Mesenchymal stem cell (in vitro differentiated cells and primary cell): ENCODE data around the gene DCDC2.

Experiments
- DNase-seq: peaks from one replicate; pipeline ENCODE4 v3.0.0-alpha.2; 2013
- H2AFZ ChIP-seq: one replicate; pipeline ENCODE4 v1.6.1; 2013; ENCODE audit warnings: low read depth, mild to moderate bottlenecking, control low read depth, inconsistent platforms, low read length, moderate library complexity
- H2AK5ac ChIP-seq: 2 replicates; pipeline ENCODE4 v1.6.1; 2013; ENCODE audit warnings: low read length, moderate library complexity, mild to moderate bottlenecking, inconsistent platforms; ENCODE audit not compliant: severe bottlenecking
- H2BK120ac ChIP-seq: one replicate; pipeline ENCODE4 v1.6.1; 2013; ENCODE audit warnings: low read depth, mild to moderate bottlenecking, inconsistent platforms, low read length, moderate library complexity
- H2BK12ac ChIP-seq, 2 experiments: one replicate each; pipeline ENCODE4 v1.6.1; 2013; ENCODE audit warnings: inconsistent platforms in 2 of 2, low read length in 2 of 2, mild to moderate bottlenecking in 2 of 2, moderate library complexity in 2 of 2, control low read depth in 1 of 2
- H2BK15ac ChIP-seq: one replicate; pipeline ENCODE4 v1.6.1; 2013; ENCODE audit warnings: mild to moderate bottlenecking, low read depth, inconsistent platforms; ENCODE audit not compliant: poor library complexity, severe bottlenecking
- H2BK5ac ChIP-seq: 2 replicates; pipeline ENCODE4 v1.6.1; 2013; ENCODE audit warnings: low read depth, mild to moderate bottlenecking, low read length, control low read depth, inconsistent platforms; ENCODE audit not compliant: poor library complexity, severe bottlenecking
- H3K14ac ChIP-seq, 2 experiments: one replicate each; pipeline ENCODE4 v1.6.1; 2013; ENCODE audit warnings: inconsistent platforms in 2 of 2, low read length in 2 of 2, control low read depth in 1 of 2, mild to moderate bottlenecking in 1 of 2, moderate library complexity in 1 of 2
- H3K18ac ChIP-seq, 2 experiments: one replicate each; pipeline ENCODE4 v1.6.1; 2013; ENCODE audit warnings: inconsistent platforms in 2 of 2, low read length in 2 of 2, control low read depth in 1 of 2, low read depth in 1 of 2, mild to moderate bottlenecking in 1 of 2
- H3K23ac ChIP-seq, 2 experiments: one replicate each; pipeline ENCODE4 v1.6.1; 2013; ENCODE audit warnings: inconsistent platforms in 2 of 2, low read length in 2 of 2, mild to moderate bottlenecking in 2 of 2, moderate library complexity in 2 of 2, control low read depth in 1 of 2
- H3K27ac ChIP-seq: 2 replicates; pipeline ENCODE4 v1.5.1; 2013; ENCODE audit warnings: mild to moderate bottlenecking, moderate library complexity, low read length, control low read depth, inconsistent platforms; ENCODE audit not compliant: poor library complexity, severe bottlenecking
- H3K27me3 ChIP-seq, 2 experiments: 2 replicates each; pipeline versions ENCODE4 v1.6.1 to v1.7.0; 2013; ENCODE audit warnings: low read length in 2 of 2, mild to moderate bottlenecking in 2 of 2, moderate library complexity in 2 of 2, control low read depth in 1 of 2, inconsistent platforms in 1 of 2; ENCODE audit not compliant: control insufficient read depth in 1 of 2, insufficient read depth in 1 of 2
- H3K36me3 ChIP-seq, 2 experiments: 2 replicates each; pipeline versions ENCODE4 v1.6.1 to v1.7.0; 2013; ENCODE audit warnings: low read length in 2 of 2, control low read depth in 1 of 2, inconsistent platforms in 1 of 2, low read depth in 1 of 2, mild to moderate bottlenecking in 1 of 2; ENCODE audit not compliant: insufficient read depth in 2 of 2, control insufficient read depth in 1 of 2
- H3K4ac ChIP-seq, 2 experiments: one replicate each; pipeline ENCODE4 v1.6.1; 2013; ENCODE audit warnings: inconsistent platforms in 2 of 2, low read length in 2 of 2, mild to moderate bottlenecking in 2 of 2, moderate library complexity in 2 of 2, control low read depth in 1 of 2, low read depth in 1 of 2
- H3K4me1 ChIP-seq: 2 replicates; pipeline ENCODE4 v1.6.1; 2013; ENCODE audit warnings: low read depth, low read length, control low read depth; ENCODE audit not compliant: control insufficient read depth, insufficient read depth
- H3K4me2 ChIP-seq: 2 replicates; pipeline ENCODE4 v1.6.1; 2013; ENCODE audit warnings: low read length, mild to moderate bottlenecking, inconsistent platforms; ENCODE audit not compliant: poor library complexity, severe bottlenecking
- H3K4me3 ChIP-seq, 2 experiments: 2 replicates each; pipeline versions ENCODE4 v1.5.1 to v1.7.0; 2013; ENCODE audit warnings: low read length in 2 of 2, mild to moderate bottlenecking in 2 of 2, control low read depth in 1 of 2, low read depth in 1 of 2; ENCODE audit not compliant: insufficient read depth in 1 of 2
- H3K79me1 ChIP-seq: replicated peaks from 2 replicates; pipeline ENCODE4 v1.6.1; 2013; ENCODE audit warnings: mild to moderate bottlenecking, control low read depth, low read length, inconsistent platforms; ENCODE audit not compliant: poor library complexity, severe bottlenecking
- H3K9ac ChIP-seq: 2 replicates; pipeline ENCODE4 v1.7.0; 2013; ENCODE audit warnings: mild to moderate bottlenecking, low read length, moderate library complexity
- H3K9me3 ChIP-seq: 2 replicates; pipeline ENCODE4 v1.7.0; 2013; ENCODE audit warnings: mild to moderate bottlenecking, low read length; ENCODE audit not compliant: control insufficient read depth
- H4K8ac ChIP-seq: one replicate; pipeline ENCODE4 v1.6.1; 2013; ENCODE audit warnings: inconsistent platforms, mild to moderate bottlenecking, low read length, moderate library complexity
- H4K91ac ChIP-seq: one replicate; pipeline ENCODE4 v1.6.1; 2013; ENCODE audit warnings: mild to moderate bottlenecking, low read length, inconsistent platforms
- WGBS: methylation state at CpG from one replicate; pipeline ENCODE4 v1.1.7; 2013; ENCODE audit warnings: mixed read lengths; 5-methylcytosine and 5-hydroxymethylcytosine counted together

The DCDC2 gene

DNA sequence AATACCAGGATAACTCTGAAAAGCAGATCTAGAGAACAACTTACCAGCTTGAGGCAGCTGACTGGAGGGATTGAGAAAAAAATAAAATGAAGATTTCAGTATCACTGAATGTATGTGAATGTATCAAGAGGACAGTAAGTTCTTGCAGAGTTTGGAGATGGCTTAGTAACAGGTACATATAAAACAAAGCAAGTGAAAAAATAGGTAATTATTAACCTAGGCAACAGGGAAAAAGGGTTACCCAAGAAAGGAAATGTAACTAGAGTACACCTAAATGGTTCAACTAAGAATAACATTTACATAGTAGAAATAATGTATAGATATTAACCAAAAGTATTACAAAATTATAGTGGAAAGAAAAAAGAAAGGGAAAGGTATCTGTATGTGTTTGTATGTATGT lies 164.5 kb downstream of the DCDC2 start:
- no peak overlapping the region for H2BK15ac ChIP-seq
- DNase-seq: no peak
- no peak overlapping the region for H2BK5ac ChIP-seq
- H3K23ac ChIP-seq: no peak overlapping the region
- no peaks in the 10 kb centered on the region for H3K27me3 ChIP-seq
- no peak overlapping the region for H3K4me2 ChIP-seq
- no peak overlapping the region for H3K27ac ChIP-seq
- H4K8ac ChIP-seq: no peak overlapping the region
- H3K36me3 ChIP-seq: no peaks in the 10 kb centered on the region
- H3K4ac ChIP-seq: no peak overlapping the region
- H2AFZ ChIP-seq: no peak overlapping the region
- no peaks in the 10 kb centered on the region for H3K9me3 ChIP-seq
- H2BK120ac ChIP-seq: no peak overlapping the region
- H3K9ac ChIP-seq: no peak overlapping the region
- no peak overlapping the region for H2BK12ac ChIP-seq
- H2AK5ac ChIP-seq: no peak overlapping the region
- no peaks in the 10 kb centered on the region for H3K4me1 ChIP-seq
- H3K14ac ChIP-seq: no peak overlapping the region
- no peak overlapping the region for H4K91ac ChIP-seq
- no peak overlapping the region for H3K4me3 ChIP-seq
- H3K18ac ChIP-seq: no peak overlapping the region
- no peaks in the 10 kb centered on the region for H3K79me1 ChIP-seq

DNA sequence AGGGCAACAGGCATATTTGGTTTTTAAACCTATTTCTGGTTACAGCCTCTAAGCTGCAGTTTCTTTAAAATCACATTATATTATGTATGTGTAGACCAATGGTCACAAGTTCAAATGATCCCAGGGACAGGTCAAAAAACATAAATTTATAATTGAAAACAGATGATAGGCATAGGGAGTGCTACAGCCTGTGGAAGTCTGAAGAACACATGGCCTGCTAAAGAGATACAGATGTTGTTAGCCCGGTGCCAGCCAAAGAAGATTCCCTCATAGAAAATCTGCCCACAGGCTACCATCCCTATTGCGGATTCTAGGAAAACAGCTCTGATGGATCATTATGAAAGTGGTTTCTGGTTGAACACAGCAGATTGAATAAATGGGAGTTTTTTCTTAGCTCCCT lies 166.5 kb downstream of the DCDC2 start:
- Histone ChIP-seq H3K23ac (no peak overlapping the region), H3K4me2 (no peak overlapping the region), H2BK120ac (no peak overlapping the region), H2AFZ (no peak overlapping the region), H2BK5ac (no peak overlapping the region), H3K14ac (no peak overlapping the region), H3K79me1 (no peaks in the 10 kb centered on the region), H3K27ac (no peak overlapping the region), H4K91ac (no peak overlapping the region), H2AK5ac (no peak overlapping the region), H3K18ac (no peak overlapping the region), H2BK15ac (no peak overlapping the region), H3K27me3 (no peaks in the 10 kb centered on the region), H3K4me1 (no peaks in the 10 kb centered on the region), H2BK12ac (no peak overlapping the region), H3K9ac (no peak overlapping the region), H3K4ac (no peak overlapping the region), H3K36me3 (no peaks in the 10 kb centered on the region), H3K9me3 (no peaks in the 10 kb centered on the region), H4K8ac (no peak overlapping the region), H3K4me3 (no peak overlapping the region)
- no peak for DNase-seq
- no CpG with 5 or more reads among the region's 2 CpGs for WGBS

DNA sequence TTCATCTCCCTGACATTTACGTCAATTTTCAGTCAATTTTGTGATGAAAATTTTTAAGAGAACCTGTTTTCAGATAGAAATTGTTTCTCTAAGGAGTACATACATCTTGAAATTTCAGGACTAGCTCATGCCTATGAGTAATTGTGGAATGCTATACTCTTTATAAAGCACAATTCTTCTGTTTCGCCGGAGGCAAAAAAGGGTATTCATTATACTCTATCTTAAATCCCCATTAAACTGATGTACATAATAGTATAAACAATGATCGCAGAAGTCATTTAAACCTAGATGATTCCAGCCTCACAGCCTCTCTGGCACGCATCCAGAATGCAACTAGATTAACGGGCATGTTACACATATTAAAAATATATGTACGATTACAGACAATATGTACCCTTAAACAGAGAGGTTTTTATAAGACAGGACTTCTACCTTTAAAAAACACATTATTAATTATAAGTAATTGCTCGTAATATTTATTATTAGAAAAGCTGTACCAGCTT lies 169.2 kb downstream of the DCDC2 start:
- H3K4ac ChIP-seq: no peak overlapping the region
- no peak overlapping the region for H2AK5ac ChIP-seq
- H3K4me3 ChIP-seq: no peak overlapping the region
- H3K4me2 ChIP-seq: no peak overlapping the region
- peaks cover 2% of the 10 kb centered on the region for H3K9me3 ChIP-seq
- no peaks in the 10 kb centered on the region for H3K4me1 ChIP-seq
- WGBS: 92% methylated on average over 2 of the region's 8 CpGs
- H3K79me1 ChIP-seq: no peaks in the 10 kb centered on the region
- no peak overlapping the region for H2BK12ac ChIP-seq
- H3K27ac ChIP-seq: no peak overlapping the region
- H3K18ac ChIP-seq: no peak overlapping the region
- no peak overlapping the region for H2BK5ac ChIP-seq
- H2BK120ac ChIP-seq: no peak overlapping the region
- H4K8ac ChIP-seq: no peak overlapping the region
- H2BK15ac ChIP-seq: no peak overlapping the region
- peaks cover 0 to 2% of the 10 kb centered on the region in 2 experiments for H3K36me3 ChIP-seq
- no peak for DNase-seq
- no peak overlapping the region for H3K9ac ChIP-seq
- H3K27me3 ChIP-seq: no peaks in the 10 kb centered on the region
- H3K23ac ChIP-seq: no peak overlapping the region
- H2AFZ ChIP-seq: no peak overlapping the region
- H4K91ac ChIP-seq: no peak overlapping the region
- no peak overlapping the region for H3K14ac ChIP-seq

DNA sequence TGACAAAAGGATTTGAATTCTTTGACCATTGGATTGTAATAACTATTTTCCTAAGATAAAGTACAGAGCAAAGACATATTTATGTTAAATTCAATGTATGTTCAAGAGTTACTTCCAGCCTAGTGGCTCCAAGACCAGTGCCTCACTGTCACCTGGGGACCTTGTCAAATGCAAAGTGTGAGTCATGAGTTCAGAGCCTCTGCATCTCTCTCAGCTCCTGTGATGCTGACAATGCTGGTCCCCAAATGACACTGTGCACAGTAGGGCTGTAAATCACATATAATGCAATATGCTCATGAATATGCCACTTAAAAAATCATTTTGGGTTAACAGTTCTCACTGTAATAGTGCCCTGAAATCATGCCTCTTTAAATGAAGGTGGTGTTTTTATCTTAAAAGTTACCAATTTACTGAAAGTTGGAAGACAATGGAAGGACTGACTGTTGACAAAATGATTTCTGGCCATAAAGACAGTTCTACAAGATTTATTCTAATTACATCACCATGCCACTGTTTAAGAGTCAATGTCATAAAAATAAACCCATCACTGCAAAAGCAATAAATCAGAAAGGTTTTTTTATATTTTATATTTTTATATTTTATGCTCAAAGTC lies 169.8 kb downstream of the DCDC2 start:
- Histone ChIP-seq H4K8ac (no peak overlapping the region), H3K4me3 (no peak overlapping the region), H3K27me3 (no peaks in the 10 kb centered on the region), H2AFZ (no peak overlapping the region), H3K18ac (no peak overlapping the region), H3K23ac (no peak overlapping the region), H2BK5ac (no peak overlapping the region), H3K4me1 (no peaks in the 10 kb centered on the region), H2BK12ac (no peak overlapping the region), H3K9me3 (peaks cover 7% of the 10 kb centered on the region), H2AK5ac (no peak overlapping the region), H3K36me3 (peaks cover 0 to 3% of the 10 kb centered on the region in 2 experiments), H3K14ac (no peak overlapping the region), H3K4me2 (no peak overlapping the region), H2BK15ac (no peak overlapping the region), H4K91ac (no peak overlapping the region), H3K9ac (no peak overlapping the region), H3K79me1 (no peaks in the 10 kb centered on the region), H3K4ac (no peak overlapping the region), H2BK120ac (no peak overlapping the region), H3K27ac (no peak overlapping the region)
- DNase-seq: no peak
